ENCODE data around the gene XRRA1. TPM values are rescaled to one million over a fixed set of nuclear protein-coding genes. Genes with fewer than 3 reads are reported as not detected.

XRRA1 gene
- total and polyA plus RNA-seq, 4 donors = 2.4 to 27.8 (median 9.9) TPM

GRCh38 chr11:74820763-74821162 is 128.1 kb downstream of the XRRA1 start:
- Histone ChIP-seq H3K4me3 (no peak overlapping the region), H3K27me3 (ENCODE audit: control insufficient read depth in 3 of 3, insufficient read depth in 3 of 3, low read length in 2 of 3) (no peaks in the 10 kb centered on the region), H3K27ac (ENCODE audit: low read depth in 1 of 2, low read length in 1 of 2) (peak overlapping the region in 1 of 2 donors; percentile 41), H3K36me3 (ENCODE audit: control insufficient read depth in 4 of 4, insufficient read depth in 4 of 4, low read length in 4 of 4) (peaks cover 5 to 38% (median 21%) of the 10 kb centered on the region in 4 donors), H3K9ac (ENCODE audit: insufficient read depth in 1 of 2, low read length in 2 of 2) (no peak overlapping the region), H3K9me3 (ENCODE audit: control insufficient read depth in 4 of 4, insufficient read depth in 3 of 4, low read length in 3 of 4) (peaks cover 0 to 9% (median 2%) of the 10 kb centered on the region in 4 donors), H3K4me1 (ENCODE audit: control insufficient read depth in 5 of 5, insufficient read depth in 5 of 5, low read length in 5 of 5) (peaks cover 0 to 34% (median 10%) of the 10 kb centered on the region in 5 donors)
- ATAC-seq (ENCODE audit: insufficient read depth, low FRiP score) = peak; percentile 69
- 97 to 100% methylated on average over 1 of the region's 1 CpG for WGBS, 2 donors
- no peak for DNase-seq
- no peak for TF ChIP-seq CTCF (IDR thresholded peaks at IDR 0.05; ENCODE audit: control extremely low read depth, extremely low read depth)

GRCh38 chr11:74819400-74819799 is 129.5 kb downstream of the XRRA1 start:
- DNase-seq = no peak
- no peak for ATAC-seq (ENCODE audit: insufficient read depth, low FRiP score)
- no peaks in the 10 kb centered on the region for H3K27me3 ChIP-seq (ENCODE audit: control insufficient read depth in 3 of 3, insufficient read depth in 3 of 3, low read length in 2 of 3)
- no peak overlapping the region for H3K4me3 ChIP-seq
- H3K27ac ChIP-seq (ENCODE audit: low read depth in 1 of 2, low read length in 1 of 2) = no peak overlapping the region
- TF ChIP-seq CTCF (IDR thresholded peaks at IDR 0.05; ENCODE audit: control extremely low read depth, extremely low read depth) = no peak
- peaks cover 0 to 34% (median 10%) of the 10 kb centered on the region in 5 donors for H3K4me1 ChIP-seq (ENCODE audit: control insufficient read depth in 5 of 5, insufficient read depth in 5 of 5, low read length in 5 of 5)
- H3K9ac ChIP-seq (ENCODE audit: insufficient read depth in 1 of 2, low read length in 2 of 2) = no peak overlapping the region
- peaks cover 5 to 29% (median 17%) of the 10 kb centered on the region in 4 donors for H3K36me3 ChIP-seq (ENCODE audit: control insufficient read depth in 4 of 4, insufficient read depth in 4 of 4, low read length in 4 of 4)
- WGBS, 2 donors = 92 to 98% methylated on average over 1 of the region's 1 CpG
- peaks cover 0 to 4% (median under 1%) of the 10 kb centered on the region in 4 donors for H3K9me3 ChIP-seq (ENCODE audit: control insufficient read depth in 4 of 4, insufficient read depth in 3 of 4, low read length in 3 of 4)

- Histone ChIP-seq H3K9ac (ENCODE audit: insufficient read depth in 1 of 2, low read length in 2 of 2) (no peak overlapping the region), H3K27me3 (ENCODE audit: control insufficient read depth in 3 of 3, insufficient read depth in 3 of 3, low read length in 2 of 3) (no peaks in the 10 kb centered on the region), H3K4me3 (no peak overlapping the region), H3K4me1 (ENCODE audit: control insufficient read depth in 5 of 5, insufficient read depth in 5 of 5, low read length in 5 of 5) (peaks cover 0 to 34% (median 10%) of the 10 kb centered on the region in 5 donors), H3K27ac (ENCODE audit: low read depth in 1 of 2, low read length in 1 of 2) (peak overlapping the region in 1 of 2 donors; percentile 47), H3K9me3 (ENCODE audit: control insufficient read depth in 4 of 4, insufficient read depth in 3 of 4, low read length in 3 of 4) (no peaks in the 10 kb centered on the region), H3K36me3 (ENCODE audit: control insufficient read depth in 4 of 4, insufficient read depth in 4 of 4, low read length in 4 of 4) (peaks cover 5 to 21% (median 13%) of the 10 kb centered on the region in 4 donors)
- no peak for DNase-seq
- TF ChIP-seq CTCF (IDR thresholded peaks at IDR 0.05; ENCODE audit: control extremely low read depth, extremely low read depth) = no peak
- no peak for ATAC-seq (ENCODE audit: insufficient read depth, low FRiP score)
- 79% methylated on average over 3 of the region's 3 CpGs for WGBS, 2 donors
These were observed 130.5 kb downstream of the XRRA1 start for GRCh38 chr11:74818283-74818946.
